ENCODE data around the gene CHD5.
"Not testable (repeated sequence)": the region's sequence is repeated elsewhere in the genome, so short reads cannot be mapped to it uniquely, and the experiment has no call there.

Gene CHD5

GRCh38 chr1:6065093-6065858, 114.8 kb downstream of the CHD5 start:
- in situ Hi-C loops (cut with MboI; ENCODE audit: low sequenced_read_pairs, unreplicated experiment), result no loop called here
- no peak for TF ChIP-seq CTCF (IDR thresholded peaks at IDR 0.05; ENCODE audit: borderline replicate concordance, control extremely low read depth, extremely low read depth, insufficient read depth, missing control alignments)
- no peak for DNase-seq (ENCODE audit: low spot score)

- DNase-seq (ENCODE audit: low spot score); in situ Hi-C loops (cut with MboI; ENCODE audit: low sequenced_read_pairs, unreplicated experiment): not testable (repeated sequence)
These were observed 116.5 kb downstream of the CHD5 start for GRCh38 chr1:6063532-6064053.

GRCh38 chr1:6062670-6063069, 117.5 kb downstream of the CHD5 start:
- TF ChIP-seq CTCF (IDR thresholded peaks at IDR 0.05; ENCODE audit: borderline replicate concordance, control extremely low read depth, extremely low read depth, insufficient read depth, missing control alignments), result no peak
- no peak for DNase-seq (ENCODE audit: low spot score)
- in situ Hi-C loops (cut with MboI; ENCODE audit: low sequenced_read_pairs, unreplicated experiment), result no loop called here

- no peak for DNase-seq (ENCODE audit: low spot score)
- in situ Hi-C loops (cut with MboI; ENCODE audit: low sequenced_read_pairs, unreplicated experiment), result no loop called here
- TF ChIP-seq CTCF (IDR thresholded peaks at IDR 0.05; ENCODE audit: borderline replicate concordance, control extremely low read depth, extremely low read depth, insufficient read depth, missing control alignments), result no peak
These were observed 120.3 kb downstream of the CHD5 start for GRCh38 chr1:6059866-6060265.

GRCh38 chr1:6057170-6057845, 122.8 kb downstream of the CHD5 start:
- DNase-seq (ENCODE audit: low spot score), result no peak
- TF ChIP-seq CTCF (IDR thresholded peaks at IDR 0.05; ENCODE audit: borderline replicate concordance, control extremely low read depth, extremely low read depth, insufficient read depth, missing control alignments), result no peak
- in situ Hi-C loops (cut with MboI; ENCODE audit: low sequenced_read_pairs, unreplicated experiment), result no loop called here

- in situ Hi-C loops (cut with MboI; ENCODE audit: low sequenced_read_pairs, unreplicated experiment), result no loop called here
- DNase-seq (ENCODE audit: low spot score), result no peak
- no peak for TF ChIP-seq CTCF (IDR thresholded peaks at IDR 0.05; ENCODE audit: borderline replicate concordance, control extremely low read depth, extremely low read depth, insufficient read depth, missing control alignments)
These were observed 123.6 kb downstream of the CHD5 start for GRCh38 chr1:6056572-6056948.

- DNase-seq (ENCODE audit: low spot score), result no peak
- no peak for TF ChIP-seq CTCF (IDR thresholded peaks at IDR 0.05; ENCODE audit: borderline replicate concordance, control extremely low read depth, extremely low read depth, insufficient read depth, missing control alignments)
- in situ Hi-C loops (cut with MboI; ENCODE audit: low sequenced_read_pairs, unreplicated experiment), result no loop called here
These were observed 125.5 kb downstream of the CHD5 start for GRCh38 chr1:6054596-6054995.
